HCT116 (cell line): ENCODE data around the gene CAMK2D. TPM values are rescaled to one million over a fixed set of nuclear protein-coding genes. Genes with fewer than 3 reads are reported as not detected.

Source experiments
- ATAC-seq: fragments of 200-7000 bp; cut with Tn5 transposase; 2 replicates; pipeline ENCODE4 v1.9.1; 2020; ENCODE audit warnings: mild to moderate bottlenecking, moderate library complexity
- BruUV-seq: library from RNA; stranded (reverse); fragments of 400-500 nt; replicated peaks from 2 replicates; lab custom pipeline; 2021; lab: Mats Ljungman, UMichigan
- CTCF ChIA-PET: fragments of 300-600 bp; sonication (Branson Sonifier 250); formaldehyde crosslinking; loops from one replicate; lab custom pipeline; 2021; ENCODE audit warnings: antibody characterized with exemption; lab: Charles Lee
- POLR2A ChIA-PET: fragments of 300-600, 350-600 bp; sonication (Branson Sonifier 250); formaldehyde crosslinking; loops from one replicate; lab custom pipeline; 2021; ENCODE audit warnings: antibody characterized with exemption; lab: Charles Lee
- RAD21 ChIA-PET, 2 experiments: fragments of 300-600 bp; sonication (Branson Sonifier 250); formaldehyde crosslinking; loops; one replicate each; lab custom pipeline; 2023; ENCODE audit warnings: low total read pairs in 2 of 2; ENCODE audit not compliant: uncharacterized antibody in 2 of 2, unreplicated experiment in 2 of 2, low non-redundant PET in 1 of 2; lab: Charles Lee
- DNase-seq: peaks from one replicate; pipeline ENCODE4 v3.0.0-alpha.2; 2010; ENCODE audit warnings: low read depth, low spot score
- H2AFZ ChIP-seq: fragments of 200-600 bp; shearing (Covaris generic), sonication (generic); 2 replicates; pipeline ENCODE4 v1.6.1; 2017; ENCODE audit warnings: low read depth, mixed run types, mixed read lengths, antibody characterized with exemption, low read length; ENCODE audit not compliant: poor library complexity, severe bottlenecking
- H3K27ac ChIP-seq: 2 replicates; pipeline ENCODE4 v1.5.1; 2012; ENCODE audit warnings: low read depth, low read length
- H3K27me3 ChIP-seq: fragments of 200-600 bp; sonication (generic); 2 replicates; pipeline ENCODE4 v1.6.1; 2016; ENCODE audit warnings: mixed run types, low read length, mixed read lengths; ENCODE audit not compliant: insufficient read depth
- H3K36me3 ChIP-seq, 2 experiments: fragments of 200-500 bp in 1 of 2; fragments of 200-600 bp in 1 of 2; sonication (Bioruptor generic) in 1 of 2; sonication (generic) in 1 of 2; 2 replicates each; pipeline versions ENCODE4 v1.5.1 to v1.6.1; 2014 to 2016; ENCODE audit warnings: low read length in 2 of 2, inconsistent platforms in 1 of 2, mixed read lengths in 1 of 2, mixed run types in 1 of 2; ENCODE audit not compliant: insufficient read depth in 2 of 2, control insufficient read depth in 1 of 2
- H3K4me1 ChIP-seq, 2 experiments: fragments of 200-600 bp in 1 of 2; sonication (generic) in 1 of 2; 2 replicates each; pipeline versions ENCODE4 v1.5.1 to v1.6.1; 2012 to 2017; ENCODE audit warnings: low read length in 2 of 2, inconsistent platforms in 1 of 2, mild to moderate bottlenecking in 1 of 2, mixed read lengths in 1 of 2, mixed run types in 1 of 2, moderate library complexity in 1 of 2; ENCODE audit not compliant: insufficient read depth in 2 of 2, control insufficient read depth in 1 of 2
- H3K4me2 ChIP-seq: fragments of 200-600 bp; sonication (generic); 2 replicates; pipeline ENCODE4 v1.6.1; 2017; ENCODE audit warnings: mixed run types, low read length, mixed read lengths
- H3K4me3 ChIP-seq, 2 experiments: fragments of 200-600 bp in 1 of 2; sonication (generic) in 1 of 2; replicated peaks in 1 of 2; 2 replicates each; pipeline ENCODE4 v1.5.1; 2011 to 2016; ENCODE audit warnings: low read length in 2 of 2, control low read depth in 1 of 2, low read depth in 1 of 2, mild to moderate bottlenecking in 1 of 2, mixed read lengths in 1 of 2, mixed run types in 1 of 2
- H3K79me2 ChIP-seq: fragments of 200-600 bp; sonication (generic); 2 replicates; pipeline ENCODE4 v1.6.1; 2017; ENCODE audit warnings: mild to moderate bottlenecking, mixed run types, low read length, moderate library complexity, mixed read lengths; ENCODE audit not compliant: insufficient read depth
- H3K9ac ChIP-seq: fragments of 200-600 bp; sonication (generic); 2 replicates; pipeline ENCODE4 v1.6.1; 2016; ENCODE audit warnings: low read length, mixed read lengths
- H3K9me2 ChIP-seq: fragments of 200-600 bp; sonication (generic), shearing (Covaris generic); 2 replicates; pipeline ENCODE4 v1.6.1; 2017; ENCODE audit warnings: mixed run types, mild to moderate bottlenecking, moderate library complexity; ENCODE audit not compliant: insufficient read depth
- H3K9me3 ChIP-seq, 2 experiments: fragments of 200-500 bp in 1 of 2; fragments of 200-600 bp in 1 of 2; sonication (Bioruptor generic) in 1 of 2; sonication (generic) in 1 of 2; 2 replicates each; pipeline ENCODE4 v1.6.1; 2014 to 2017; ENCODE audit warnings: low read length in 2 of 2, mixed read lengths in 2 of 2, inconsistent platforms in 1 of 2, low read depth in 1 of 2, mild to moderate bottlenecking in 1 of 2, mixed run types in 1 of 2, moderate library complexity in 1 of 2; ENCODE audit not compliant: control insufficient read depth in 1 of 2, insufficient read depth in 1 of 2
- H4K20me1 ChIP-seq: fragments of 200-600 bp; sonication (generic), shearing (Covaris generic); 2 replicates; pipeline ENCODE4 v1.6.1; 2017; ENCODE audit warnings: mixed run types, mild to moderate bottlenecking, moderate library complexity; ENCODE audit not compliant: insufficient read depth
- CBX3 ChIP-seq: IDR thresholded peaks from 2 replicates; pipeline ENCODE4 v1.6.1; 2012; ENCODE audit warnings: low read depth
- EGR1 ChIP-seq: IDR thresholded peaks from 2 replicates; pipeline ENCODE4 v1.6.1; 2012; ENCODE audit warnings: low read depth
- ELF1 ChIP-seq: IDR thresholded peaks from 2 replicates; pipeline ENCODE4 v1.6.1; 2012; ENCODE audit warnings: low read depth, borderline replicate concordance
- EZH2 ChIP-seq: fragments of 200-600 bp; sonication (generic); IDR thresholded peaks from 2 replicates; pipeline ENCODE4 v1.6.1; 2017; ENCODE audit warnings: antibody characterized with exemption, mixed run types
- EZH2phosphoT487 ChIP-seq: fragments of 200-600 bp; IDR thresholded peaks from 2 replicates; pipeline ENCODE4 v1.6.1; 2018; ENCODE audit warnings: antibody characterized with exemption, borderline replicate concordance
- FOSL1 ChIP-seq: IDR thresholded peaks from 2 replicates; pipeline ENCODE4 v1.6.1; 2012; ENCODE audit warnings: low read depth
- JUND ChIP-seq: IDR thresholded peaks from 2 replicates; pipeline ENCODE4 v1.6.1; 2012
- POLR2A ChIP-seq: IDR thresholded peaks from 2 replicates; pipeline ENCODE4 v1.7.0; 2011; ENCODE audit warnings: borderline replicate concordance; ENCODE audit not compliant: insufficient read depth, insufficient read length; ENCODE audit errors: extremely low read depth
- RAD21 ChIP-seq: IDR thresholded peaks from 2 replicates; pipeline ENCODE4 v1.6.1; 2012; ENCODE audit warnings: low read depth, mild to moderate bottlenecking
- REST ChIP-seq: IDR thresholded peaks from 2 replicates; pipeline ENCODE4 v1.6.1; 2012; ENCODE audit warnings: low read depth
- SIN3A ChIP-seq: IDR thresholded peaks from 2 replicates; pipeline ENCODE4 v1.6.1; 2012; ENCODE audit warnings: low read depth
- SP1 ChIP-seq: IDR thresholded peaks from 2 replicates; pipeline ENCODE4 v1.6.1; 2012; ENCODE audit warnings: low read depth
- SRF ChIP-seq: IDR thresholded peaks from 2 replicates; pipeline ENCODE4 v1.6.1; 2012; ENCODE audit warnings: low read depth
- TCF7L2 ChIP-seq: IDR thresholded peaks from 2 replicates; pipeline ENCODE4 v1.7.0; 2011; ENCODE audit warnings: borderline replicate concordance, inconsistent platforms; ENCODE audit not compliant: insufficient read depth, insufficient read length; ENCODE audit errors: extremely low read depth
- YY1 ChIP-seq: IDR thresholded peaks from 2 replicates; pipeline ENCODE4 v1.6.1; 2011; ENCODE audit warnings: low read length, low read depth, moderate library complexity, mild to moderate bottlenecking; ENCODE audit not compliant: insufficient replicate concordance; ENCODE audit errors: extremely low read depth
- ZFX ChIP-seq: fragments of 450-650 bp; IDR thresholded peaks from 2 replicates; pipeline ENCODE4 v1.6.1; 2017
- ZNF274 ChIP-seq: fragments of 200-500 bp; sonication (Bioruptor generic); IDR thresholded peaks from 2 replicates; pipeline ENCODE4 v1.6.1; 2014; ENCODE audit warnings: mild to moderate bottlenecking, low read depth, low read length, inconsistent platforms
- intact Hi-C: fragments of 100-400 bp; cut with micrococcal nuclease; formaldehyde crosslinking; loops from 2 replicates; pipeline ENCODE4 v1.10.0; 2022
- total RNA-seq: library from RNA; stranded (reverse); gene quantifications from one replicate; pipeline ENCODE4 v1.2.1, GENCODE V29; 2021; ENCODE audit not compliant: unreplicated experiment
- TF ChIP-seq, protein P1 (sequence below): IDR thresholded peaks from 2 replicates; pipeline ENCODE4 v1.6.1; 2012
- TF ChIP-seq, protein P2 (sequence below), 3 experiments: fragments of 200-600 bp in 1 of 3; sonication (generic) in 1 of 3; IDR thresholded peaks in 2 of 3; conservative IDR thresholded peaks in 1 of 3; 2 replicates each; pipeline ENCODE4 v1.5.1; 2012 to 2017; ENCODE audit warnings: low read depth in 2 of 3, low read length in 2 of 3, antibody characterized with exemption in 1 of 3, borderline replicate concordance in 1 of 3, control low read depth in 1 of 3, mild to moderate bottlenecking in 1 of 3, mixed read lengths in 1 of 3, mixed run types in 1 of 3, moderate library complexity in 1 of 3; ENCODE audit not compliant: insufficient read depth in 1 of 3
- TF ChIP-seq, protein P3 (sequence below): IDR thresholded peaks from 2 replicates; pipeline ENCODE4 v1.6.1; 2012

CAMK2D gene
- total RNA-seq, 1 experiment from 2014 or later: 67.0 TPM

- TF ChIP-seq EZH2phosphoT487 (no peak), JUND (no peak), TCF7L2 (no peak)
- TF ChIP-seq, protein P1, sequence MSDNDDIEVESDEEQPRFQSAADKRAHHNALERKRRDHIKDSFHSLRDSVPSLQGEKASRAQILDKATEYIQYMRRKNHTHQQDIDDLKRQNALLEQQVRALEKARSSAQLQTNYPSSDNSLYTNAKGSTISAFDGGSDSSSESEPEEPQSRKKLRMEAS: no peak
Observed at GRCh38 chr4:113524096-113524495, 237.4 kb downstream of the CAMK2D start (continued).

GRCh38 chr4:113522433-113522832 is 239.1 kb downstream of the CAMK2D start:
- DNase-seq (no peak), ATAC-seq (no peak)
- no TSS peak for BruUV-seq
- CTCF ChIA-PET: no interaction called here
- Histone ChIP-seq H3K4me1 (no peaks in the 10 kb centered on the region), H2AFZ (no peak overlapping the region), H3K36me3 (0 out of 4 replicates have a peak, but pooled peaks cover 0 to 2% of the 10 kb centered on the region in 2 experiments), H3K9ac (no peak overlapping the region), H4K20me1 (no peaks in the 10 kb centered on the region), H3K4me2 (no peak overlapping the region), H3K27me3 (no peaks in the 10 kb centered on the region), H3K9me3 (no peaks in the 10 kb centered on the region), H3K9me2 (no peaks in the 10 kb centered on the region), H3K4me3 (no peak overlapping the region), H3K79me2 (no peaks in the 10 kb centered on the region), H3K27ac (no peak overlapping the region)
- POLR2A ChIA-PET: no interaction called here
- RAD21 ChIA-PET: no interaction called here
- TF ChIP-seq REST: no peak
- no peak for TF ChIP-seq ZNF274
- no peak for TF ChIP-seq POLR2A
- TF ChIP-seq RAD21: no peak
- TF ChIP-seq, protein P2, sequence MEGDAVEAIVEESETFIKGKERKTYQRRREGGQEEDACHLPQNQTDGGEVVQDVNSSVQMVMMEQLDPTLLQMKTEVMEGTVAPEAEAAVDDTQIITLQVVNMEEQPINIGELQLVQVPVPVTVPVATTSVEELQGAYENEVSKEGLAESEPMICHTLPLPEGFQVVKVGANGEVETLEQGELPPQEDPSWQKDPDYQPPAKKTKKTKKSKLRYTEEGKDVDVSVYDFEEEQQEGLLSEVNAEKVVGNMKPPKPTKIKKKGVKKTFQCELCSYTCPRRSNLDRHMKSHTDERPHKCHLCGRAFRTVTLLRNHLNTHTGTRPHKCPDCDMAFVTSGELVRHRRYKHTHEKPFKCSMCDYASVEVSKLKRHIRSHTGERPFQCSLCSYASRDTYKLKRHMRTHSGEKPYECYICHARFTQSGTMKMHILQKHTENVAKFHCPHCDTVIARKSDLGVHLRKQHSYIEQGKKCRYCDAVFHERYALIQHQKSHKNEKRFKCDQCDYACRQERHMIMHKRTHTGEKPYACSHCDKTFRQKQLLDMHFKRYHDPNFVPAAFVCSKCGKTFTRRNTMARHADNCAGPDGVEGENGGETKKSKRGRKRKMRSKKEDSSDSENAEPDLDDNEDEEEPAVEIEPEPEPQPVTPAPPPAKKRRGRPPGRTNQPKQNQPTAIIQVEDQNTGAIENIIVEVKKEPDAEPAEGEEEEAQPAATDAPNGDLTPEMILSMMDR (IDR thresholded peaks at IDR 0.05 in 2 of 3, conservative IDR thresholded peaks at IDR 0.05 in 1 of 3; ENCODE audit: borderline replicate concordance in 1 of 3, insufficient read depth in 1 of 3, low read depth in 2 of 3, low read length in 2 of 3): no peak
- TF ChIP-seq, protein P1: no peak
- no peak for TF ChIP-seq ELF1
- TF ChIP-seq SIN3A: no peak
- TF ChIP-seq JUND: no peak
- TF ChIP-seq EZH2: no peak
- TF ChIP-seq, protein P3, sequence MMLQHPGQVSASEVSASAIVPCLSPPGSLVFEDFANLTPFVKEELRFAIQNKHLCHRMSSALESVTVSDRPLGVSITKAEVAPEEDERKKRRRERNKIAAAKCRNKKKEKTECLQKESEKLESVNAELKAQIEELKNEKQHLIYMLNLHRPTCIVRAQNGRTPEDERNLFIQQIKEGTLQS: no peak
- TF ChIP-seq EZH2phosphoT487: no peak
- no peak for TF ChIP-seq ZFX
- TF ChIP-seq TCF7L2: no peak
- TF ChIP-seq FOSL1: no peak
- TF ChIP-seq CBX3: no peak
- TF ChIP-seq SP1: no peak
- no peak for TF ChIP-seq YY1
- no peak for TF ChIP-seq EGR1
- TF ChIP-seq SRF: no peak
- intact Hi-C loops: no loop called here
